ENCODE results near the gene RNU1-1.
A peak's percentile ranks its signal among the peaks of the same experiment; 100 is the strongest.
"Not testable (repeated sequence)": the region's sequence is repeated elsewhere in the genome, so short reads cannot be mapped to it uniquely, and the experiment has no call there.

RNU1-1 gene

GRCh38 chr1:16516694-16517410 lies 2.8 kb upstream of the RNU1-1 start:
- not testable (repeated sequence) for H3K9me3 Mint-ChIP-seq; H3K4me1 Mint-ChIP-seq (ENCODE audit: low read depth in 2 of 2); DNase-seq; H3K4me3 Mint-ChIP-seq; H3K27ac Mint-ChIP-seq; H3K36me3 Mint-ChIP-seq (ENCODE audit: insufficient read depth); ATAC-seq (replicated peaks)
- H3K27me3 Mint-ChIP-seq, result peaks cover 45 to 49% of the 10 kb centered on the region in 2 donors

- ATAC-seq (replicated peaks), result peak; percentile 96
- H3K4me3 Mint-ChIP-seq; H3K36me3 Mint-ChIP-seq (ENCODE audit: insufficient read depth); H3K4me1 Mint-ChIP-seq (ENCODE audit: low read depth in 2 of 2); H3K27ac Mint-ChIP-seq; H3K9me3 Mint-ChIP-seq: not testable (repeated sequence)
- peaks cover 16 to 19% of the 10 kb centered on the region in 2 donors for H3K27me3 Mint-ChIP-seq
- DNase-seq, result peak; percentile 46 to 52 (median 47)
Measured at GRCh38 chr1:16513412-16514106, 526 bp downstream of the RNU1-1 start.

GRCh38 chr1:16512624-16513411 lies 1.3 kb downstream of the RNU1-1 start:
- not testable (repeated sequence) for H3K9me3 Mint-ChIP-seq; H3K4me3 Mint-ChIP-seq; H3K4me1 Mint-ChIP-seq (ENCODE audit: low read depth in 2 of 2); H3K36me3 Mint-ChIP-seq (ENCODE audit: insufficient read depth); ATAC-seq (replicated peaks); H3K27ac Mint-ChIP-seq
- DNase-seq, result peak in 2 of 3 experiments; percentile 24 to 27
- peaks cover 10 to 11% of the 10 kb centered on the region in 2 donors for H3K27me3 Mint-ChIP-seq

GRCh38 chr1:16511926-16512325 lies 2.2 kb downstream of the RNU1-1 start:
- H3K27me3 Mint-ChIP-seq; H3K9me3 Mint-ChIP-seq; DNase-seq; H3K36me3 Mint-ChIP-seq (ENCODE audit: insufficient read depth); H3K27ac Mint-ChIP-seq; ATAC-seq (replicated peaks); H3K4me3 Mint-ChIP-seq; H3K4me1 Mint-ChIP-seq (ENCODE audit: low read depth in 2 of 2): not testable (repeated sequence)

GRCh38 chr1:16508861-16509445 lies 5.1 kb downstream of the RNU1-1 start:
- H3K4me1 Mint-ChIP-seq (ENCODE audit: low read depth in 2 of 2); H3K36me3 Mint-ChIP-seq (ENCODE audit: insufficient read depth): not testable (repeated sequence)
- DNase-seq, result peak in 1 of 3 experiments; percentile 49

GRCh38 chr1:16506364-16507136 lies 7.5 kb downstream of the RNU1-1 start:
- not testable (repeated sequence) for ATAC-seq (replicated peaks); H3K4me3 Mint-ChIP-seq; H3K27ac Mint-ChIP-seq; H3K36me3 Mint-ChIP-seq (ENCODE audit: insufficient read depth); H3K9me3 Mint-ChIP-seq; DNase-seq; H3K4me1 Mint-ChIP-seq (ENCODE audit: low read depth in 2 of 2); H3K27me3 Mint-ChIP-seq

More at GRCh38 chr1:16508861-16509445, 5.1 kb downstream of the RNU1-1 start:
- not testable (repeated sequence) for ATAC-seq (replicated peaks); H3K4me3 Mint-ChIP-seq; H3K9me3 Mint-ChIP-seq; H3K27me3 Mint-ChIP-seq; H3K27ac Mint-ChIP-seq

- not testable (repeated sequence) for H3K36me3 Mint-ChIP-seq (ENCODE audit: insufficient read depth); DNase-seq; H3K27me3 Mint-ChIP-seq; H3K27ac Mint-ChIP-seq; H3K4me1 Mint-ChIP-seq (ENCODE audit: low read depth in 2 of 2); H3K4me3 Mint-ChIP-seq; H3K9me3 Mint-ChIP-seq; ATAC-seq (replicated peaks)
Measured at GRCh38 chr1:16505870-16506269, 8.2 kb downstream of the RNU1-1 start.

- Mint-ChIP-seq H3K27ac (no peak overlapping the region), H3K4me3 (no peak overlapping the region), H3K27me3 (no peaks in the 10 kb centered on the region), H3K9me3 (no peaks in the 10 kb centered on the region), H3K4me1 (ENCODE audit: low read depth in 2 of 2) (peaks cover 4 to 5% of the 10 kb centered on the region in 2 donors), H3K36me3 (ENCODE audit: insufficient read depth) (no peaks in the 10 kb centered on the region)
- DNase-seq, result no peak
- no peak for ATAC-seq (replicated peaks)
Measured at GRCh38 chr1:16503494-16503893, 10.6 kb downstream of the RNU1-1 start.

- Mint-ChIP-seq H3K4me3 (peak overlapping the region in 1 of 2 donors; percentile 37), H3K4me1 (ENCODE audit: low read depth in 2 of 2) (peaks cover 11 to 18% of the 10 kb centered on the region in 2 donors)
- H3K36me3 Mint-ChIP-seq (ENCODE audit: insufficient read depth); H3K9me3 Mint-ChIP-seq; H3K27me3 Mint-ChIP-seq; DNase-seq; ATAC-seq (replicated peaks); H3K27ac Mint-ChIP-seq: not testable (repeated sequence)
Measured at GRCh38 chr1:16501446-16501845, 12.6 kb downstream of the RNU1-1 start.

- H3K9me3 Mint-ChIP-seq; H3K27me3 Mint-ChIP-seq; H3K36me3 Mint-ChIP-seq (ENCODE audit: insufficient read depth); DNase-seq; ATAC-seq (replicated peaks); H3K27ac Mint-ChIP-seq: not testable (repeated sequence)
- Mint-ChIP-seq H3K4me3 (peak overlapping the region in 1 of 2 donors; percentile 37), H3K4me1 (ENCODE audit: low read depth in 2 of 2) (peaks cover 11 to 18% of the 10 kb centered on the region in 2 donors)
Measured at GRCh38 chr1:16500975-16501374, 13.1 kb downstream of the RNU1-1 start.

GRCh38 chr1:16500466-16500865 lies 13.6 kb downstream of the RNU1-1 start:
- not testable (repeated sequence) for ATAC-seq (replicated peaks); H3K36me3 Mint-ChIP-seq (ENCODE audit: insufficient read depth); H3K27ac Mint-ChIP-seq; H3K9me3 Mint-ChIP-seq; DNase-seq; H3K27me3 Mint-ChIP-seq
- peak overlapping the region; percentile 91 to 93 for H3K4me3 Mint-ChIP-seq
- H3K4me1 Mint-ChIP-seq (ENCODE audit: low read depth in 2 of 2), result peaks cover 13 to 18% of the 10 kb centered on the region in 2 donors

- Mint-ChIP-seq H3K9me3 (no peaks in the 10 kb centered on the region), H3K4me3 (peak overlapping the region; percentile 91 to 93), H3K27me3 (no peaks in the 10 kb centered on the region), H3K27ac (peak overlapping the region; percentile 46 to 64), H3K36me3 (ENCODE audit: insufficient read depth) (peaks cover 6% of the 10 kb centered on the region), H3K4me1 (ENCODE audit: low read depth in 2 of 2) (peaks cover 18 to 20% of the 10 kb centered on the region in 2 donors)
- DNase-seq (peak; percentile 77 to 84 (median 79)), ATAC-seq (replicated peaks) (peak; percentile 90)
Measured at GRCh38 chr1:16498573-16499413, 15.3 kb downstream of the RNU1-1 start.

Data from effector memory CD8-positive, alpha-beta T cell (primary cell).